GM13977 (cell line): ENCODE results near the gene IGSF21.
A peak's percentile ranks its signal among the peaks of the same experiment; 100 is the strongest.

Source experiments
- DNase-seq: peaks from one replicate; pipeline ENCODE4 v3.0.0; 2012; ENCODE audit warnings: low spot score
- CTCF ChIP-seq: IDR thresholded peaks from 2 replicates; pipeline ENCODE4 v1.5.1; 2012; ENCODE audit warnings: mild to moderate bottlenecking, control low read depth; ENCODE audit not compliant: insufficient read depth; ENCODE audit errors: extremely low read depth, missing control alignments
- in situ Hi-C: fragments of 300-500 bp; cut with MboI; formaldehyde crosslinking; loops from one replicate; pipeline ENCODE4 v1.12.0; 2022; ENCODE audit warnings: low sequenced_read_pairs, low pct_unique_long_range_greater_than_20kb, mixed read lengths, inconsistent platforms; ENCODE audit not compliant: unreplicated experiment

The IGSF21 gene

DNA sequence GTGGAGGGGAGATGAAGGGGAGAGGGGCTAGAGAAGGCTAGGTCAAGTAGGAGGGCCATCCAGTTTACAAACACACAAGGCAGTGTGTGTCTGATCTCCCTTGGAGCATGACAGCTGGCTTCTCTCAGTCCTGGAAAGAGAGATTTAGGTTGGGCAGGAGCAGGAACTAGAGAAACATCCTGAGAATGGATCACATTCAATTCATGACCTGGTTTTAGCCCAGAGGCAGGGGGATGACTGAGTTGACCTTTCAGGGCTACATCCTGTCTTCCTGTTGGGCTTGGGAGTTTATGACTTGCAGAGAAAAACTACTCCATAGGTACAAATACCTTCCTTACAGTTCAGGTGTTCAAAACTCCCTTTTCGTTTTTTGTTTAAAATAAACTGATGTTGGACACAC, 97.0 kb downstream of the IGSF21 start:
- in situ Hi-C loops = no loop called here
- no peak for DNase-seq
- no peak for TF ChIP-seq CTCF

- DNase-seq = no peak
- TF ChIP-seq CTCF = no peak
- in situ Hi-C loops = no loop called here
Observed at GRCh38 chr1:18205319-18205718, 97.7 kb downstream of the IGSF21 start.

DNA sequence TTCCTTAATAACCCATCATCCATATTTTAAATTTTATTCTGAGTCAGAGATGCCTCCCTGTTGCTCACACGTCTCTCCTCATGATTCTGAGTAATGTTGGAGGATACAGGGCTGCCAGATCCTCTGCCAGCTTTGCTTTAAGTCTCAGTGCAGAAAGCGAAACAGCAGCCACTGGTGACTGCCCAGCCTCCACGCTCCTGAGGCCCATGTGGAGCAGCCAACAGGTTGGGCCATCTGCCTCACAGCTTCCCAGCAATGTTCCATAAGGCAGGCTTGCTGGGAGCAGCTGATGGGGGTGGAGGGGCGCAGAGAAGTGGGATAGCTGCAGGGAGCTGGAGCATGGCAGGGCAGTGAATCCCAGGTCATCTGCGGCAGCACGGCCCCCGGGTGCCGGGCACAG, 104.2 kb downstream of the IGSF21 start:
- no peak for TF ChIP-seq CTCF
- DNase-seq = no peak
- in situ Hi-C loops = no loop called here

GRCh38 chr1:18217398-18218043, 109.9 kb downstream of the IGSF21 start:
- in situ Hi-C loops = no loop called here
- TF ChIP-seq CTCF = peak; percentile 49
- DNase-seq = peak; percentile 58

GRCh38 chr1:18229625-18230024, 122.0 kb downstream of the IGSF21 start:
- in situ Hi-C loops = no loop called here

GRCh38 chr1:18230321-18230720, 122.7 kb downstream of the IGSF21 start:
- no peak for DNase-seq
- in situ Hi-C loops = no loop called here
- no peak for TF ChIP-seq CTCF

More at GRCh38 chr1:18229625-18230024, 122.0 kb downstream of the IGSF21 start:
- TF ChIP-seq CTCF = no peak
- no peak for DNase-seq
